SU-DHL-6 (cell line): ENCODE results near the gene CAMK1D.

Experiments
- CTCF ChIP-seq: fragments of 200-600 bp; sonication (generic); IDR thresholded peaks from one replicate; pipeline ENCODE4 v1.5.1; 2017; ENCODE audit warnings: antibody characterized with exemption, mild to moderate bottlenecking, low read length, moderate library complexity; ENCODE audit not compliant: insufficient read depth, poor library complexity, severe bottlenecking
- EZH2phosphoT487 ChIP-seq: fragments of 200-600 bp; sonication (generic), shearing (Covaris generic); conservative IDR thresholded peaks from 2 replicates; pipeline ENCODE4 v1.6.1; 2018; ENCODE audit warnings: mild to moderate bottlenecking, antibody characterized with exemption, low read length, moderate library complexity, mixed read lengths

DNA sequence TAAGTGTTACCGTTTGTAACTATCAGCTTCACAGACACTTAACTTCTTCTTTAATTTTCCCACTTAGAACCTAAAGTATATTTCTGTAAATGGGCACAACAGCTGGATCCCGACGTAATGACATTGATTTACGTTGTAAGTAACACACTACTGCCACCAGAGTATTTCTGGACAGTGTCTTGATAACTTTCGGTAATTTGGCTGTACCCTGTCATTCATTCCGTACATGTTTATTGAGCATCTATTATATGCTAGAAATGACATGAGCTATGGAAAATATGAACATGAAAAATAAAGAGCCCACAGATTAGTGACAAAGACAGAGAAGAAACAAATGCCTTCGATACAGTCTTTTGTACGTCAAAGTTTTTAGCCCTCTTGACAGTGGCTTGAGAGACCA, 360.8 kb downstream of the CAMK1D start:
- TF ChIP-seq CTCF: no peak
- TF ChIP-seq EZH2phosphoT487: no peak
